ENCODE data around the gene OR52E5.

- TF ChIP-seq CTCF (IDR thresholded peaks at IDR 0.05) = no peak
- TF ChIP-seq POLR2A (IDR thresholded peaks at IDR 0.05) = no peak
- no peak for TF ChIP-seq POLR2AphosphoS5 (IDR thresholded peaks at IDR 0.05)
Measured at GRCh38 chr11:5865826-5866225, 27.2 kb upstream of the OR52E5 start.

Data from breast epithelium (tissue), 3 donors.